Sigmoid colon (tissue), 3 donors: ENCODE measurements around the gene HELZ.

Experiments
- POLR2A ChIP-seq, 2 donors: fragments of 450-650 bp; IDR thresholded peaks; one replicate each; pipeline ENCODE4 v1.6.1; 2016; ENCODE audit warnings: antibody characterized with exemption in 2 of 2, mild to moderate bottlenecking in 2 of 2, moderate library complexity in 2 of 2
- TF ChIP-seq, protein P1 (sequence below), 4 experiments: fragments of 450-650 bp in 3 of 4; fragments of 200-600 bp in 1 of 4; IDR thresholded peaks; one replicate each; pipeline ENCODE4 v1.5.1; 2016 to 2019; ENCODE audit warnings: antibody characterized with exemption in 4 of 4, mild to moderate bottlenecking in 3 of 4, moderate library complexity in 2 of 4

- TF ChIP-seq, protein P1, sequence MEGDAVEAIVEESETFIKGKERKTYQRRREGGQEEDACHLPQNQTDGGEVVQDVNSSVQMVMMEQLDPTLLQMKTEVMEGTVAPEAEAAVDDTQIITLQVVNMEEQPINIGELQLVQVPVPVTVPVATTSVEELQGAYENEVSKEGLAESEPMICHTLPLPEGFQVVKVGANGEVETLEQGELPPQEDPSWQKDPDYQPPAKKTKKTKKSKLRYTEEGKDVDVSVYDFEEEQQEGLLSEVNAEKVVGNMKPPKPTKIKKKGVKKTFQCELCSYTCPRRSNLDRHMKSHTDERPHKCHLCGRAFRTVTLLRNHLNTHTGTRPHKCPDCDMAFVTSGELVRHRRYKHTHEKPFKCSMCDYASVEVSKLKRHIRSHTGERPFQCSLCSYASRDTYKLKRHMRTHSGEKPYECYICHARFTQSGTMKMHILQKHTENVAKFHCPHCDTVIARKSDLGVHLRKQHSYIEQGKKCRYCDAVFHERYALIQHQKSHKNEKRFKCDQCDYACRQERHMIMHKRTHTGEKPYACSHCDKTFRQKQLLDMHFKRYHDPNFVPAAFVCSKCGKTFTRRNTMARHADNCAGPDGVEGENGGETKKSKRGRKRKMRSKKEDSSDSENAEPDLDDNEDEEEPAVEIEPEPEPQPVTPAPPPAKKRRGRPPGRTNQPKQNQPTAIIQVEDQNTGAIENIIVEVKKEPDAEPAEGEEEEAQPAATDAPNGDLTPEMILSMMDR (IDR thresholded peaks at IDR 0.05): no peak
- no peak for TF ChIP-seq POLR2A (IDR thresholded peaks at IDR 0.05)
Observed at GRCh38 chr17:67265436-67266019, 20.5 kb upstream of the HELZ start.
